GM20000 (cell line): Measurements from ENCODE around the gene CCDC50.

Experiments used
- DNase-seq: peaks from one replicate; pipeline ENCODE4 v3.0.0; 2012; ENCODE audit warnings: low spot score
- TF ChIP-seq, protein P1 (sequence below): IDR thresholded peaks from 2 replicates; pipeline ENCODE4 v1.5.1; 2012; ENCODE audit warnings: mild to moderate bottlenecking, control low read depth; ENCODE audit errors: extremely low read depth, missing control alignments

CCDC50 gene

DNA sequence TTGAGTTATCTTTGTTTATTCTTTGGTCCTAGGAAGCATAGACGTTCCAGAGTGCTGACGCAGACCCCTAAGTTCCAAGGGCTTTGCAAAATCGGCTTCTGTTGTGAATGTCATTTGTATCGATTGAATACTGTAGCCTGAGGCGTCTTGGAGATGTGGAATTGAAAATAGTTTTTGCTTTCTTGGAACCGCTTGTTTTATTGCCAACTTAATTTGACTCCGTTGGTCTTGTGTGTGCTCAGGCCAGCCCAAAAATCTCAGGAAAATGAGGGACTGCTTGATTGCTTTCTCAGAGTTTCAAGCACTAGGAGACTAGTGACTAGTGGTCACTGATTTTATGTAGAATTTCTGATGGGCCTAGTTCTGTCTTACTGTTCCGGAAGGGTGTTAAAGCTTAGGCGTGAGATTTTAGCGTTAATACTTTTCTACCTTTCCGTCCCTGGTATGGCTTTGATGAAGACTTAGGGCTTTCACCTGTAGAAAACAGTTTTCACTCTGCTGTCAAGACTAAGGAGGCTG, 1.4 kb downstream of the CCDC50 start:
- TF ChIP-seq, protein P1, sequence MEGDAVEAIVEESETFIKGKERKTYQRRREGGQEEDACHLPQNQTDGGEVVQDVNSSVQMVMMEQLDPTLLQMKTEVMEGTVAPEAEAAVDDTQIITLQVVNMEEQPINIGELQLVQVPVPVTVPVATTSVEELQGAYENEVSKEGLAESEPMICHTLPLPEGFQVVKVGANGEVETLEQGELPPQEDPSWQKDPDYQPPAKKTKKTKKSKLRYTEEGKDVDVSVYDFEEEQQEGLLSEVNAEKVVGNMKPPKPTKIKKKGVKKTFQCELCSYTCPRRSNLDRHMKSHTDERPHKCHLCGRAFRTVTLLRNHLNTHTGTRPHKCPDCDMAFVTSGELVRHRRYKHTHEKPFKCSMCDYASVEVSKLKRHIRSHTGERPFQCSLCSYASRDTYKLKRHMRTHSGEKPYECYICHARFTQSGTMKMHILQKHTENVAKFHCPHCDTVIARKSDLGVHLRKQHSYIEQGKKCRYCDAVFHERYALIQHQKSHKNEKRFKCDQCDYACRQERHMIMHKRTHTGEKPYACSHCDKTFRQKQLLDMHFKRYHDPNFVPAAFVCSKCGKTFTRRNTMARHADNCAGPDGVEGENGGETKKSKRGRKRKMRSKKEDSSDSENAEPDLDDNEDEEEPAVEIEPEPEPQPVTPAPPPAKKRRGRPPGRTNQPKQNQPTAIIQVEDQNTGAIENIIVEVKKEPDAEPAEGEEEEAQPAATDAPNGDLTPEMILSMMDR = no peak
- no peak for DNase-seq

DNA sequence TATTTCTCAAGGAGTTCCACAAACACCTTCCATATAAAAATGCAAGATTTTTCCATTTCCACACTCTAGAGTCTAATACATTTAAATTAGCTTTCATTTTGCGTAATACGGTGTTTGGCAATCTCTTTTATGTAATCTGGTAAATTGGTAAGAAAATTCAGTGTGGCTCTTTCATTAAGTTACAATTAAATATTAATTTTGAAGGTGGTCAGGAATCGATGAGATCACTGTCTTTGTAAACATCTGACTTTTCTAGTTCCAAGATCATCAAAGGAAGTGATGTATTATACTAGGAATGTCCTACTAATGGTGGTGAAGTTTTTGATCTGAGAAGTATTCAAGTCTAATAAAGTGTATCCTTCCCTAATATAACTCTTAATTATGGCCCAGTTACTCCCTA, 2.2 kb downstream of the CCDC50 start:
- no peak for DNase-seq
- TF ChIP-seq, protein P1 = no peak

DNA sequence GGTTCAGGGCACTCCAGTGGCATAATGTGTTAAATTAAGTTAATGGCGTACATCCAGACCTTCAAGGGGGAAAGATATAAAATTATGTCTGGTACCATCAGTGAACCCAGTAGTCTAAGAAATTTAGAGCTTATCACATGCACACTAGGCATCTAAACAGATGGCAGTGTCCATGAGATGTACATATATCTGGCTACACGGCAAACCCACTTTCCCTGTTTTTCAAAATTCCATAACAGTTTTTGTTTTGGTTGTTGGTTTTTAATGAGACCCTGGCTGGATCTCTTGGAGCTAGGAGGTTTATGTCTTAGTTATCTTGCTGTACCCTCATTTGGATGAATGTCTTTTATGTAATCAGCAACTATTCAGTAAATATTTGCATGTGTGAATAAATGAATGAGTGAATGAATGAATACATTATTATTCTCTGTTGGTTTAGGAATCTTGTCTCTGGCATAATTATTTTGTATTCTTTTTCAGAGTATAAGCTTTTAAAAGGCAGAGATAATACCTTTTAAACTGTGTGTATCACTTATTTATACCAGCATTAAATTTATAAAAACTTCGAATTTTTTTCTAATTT, 4.2 kb downstream of the CCDC50 start:
- TF ChIP-seq, protein P1 = no peak
- no peak for DNase-seq

DNA sequence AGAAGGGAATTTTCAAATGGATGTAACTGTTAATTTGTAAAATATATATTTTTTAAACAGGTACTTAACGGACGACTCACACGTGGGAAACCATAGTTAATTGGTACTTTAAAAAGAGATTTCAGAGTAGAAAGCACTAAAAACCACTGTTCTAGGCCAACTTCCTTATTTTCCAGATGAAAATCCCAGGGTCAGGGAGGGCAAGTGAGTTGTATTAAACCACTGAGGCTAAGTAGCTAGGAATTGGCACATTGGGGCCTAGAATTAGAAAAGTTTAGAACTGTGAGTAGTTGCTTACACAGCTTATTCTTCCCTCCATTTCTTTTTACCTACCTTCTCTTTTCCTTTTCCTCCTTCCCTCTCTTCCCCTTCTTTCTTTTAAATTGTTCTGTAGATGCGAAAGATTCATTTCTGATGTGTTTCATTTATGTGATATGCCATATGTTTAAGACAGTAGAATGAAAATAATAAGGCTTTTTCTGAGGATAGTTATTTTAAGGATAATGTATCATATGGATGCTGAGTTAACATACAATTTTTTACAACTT, 5.2 kb downstream of the CCDC50 start:
- TF ChIP-seq, protein P1 = no peak
- no peak for DNase-seq

DNA sequence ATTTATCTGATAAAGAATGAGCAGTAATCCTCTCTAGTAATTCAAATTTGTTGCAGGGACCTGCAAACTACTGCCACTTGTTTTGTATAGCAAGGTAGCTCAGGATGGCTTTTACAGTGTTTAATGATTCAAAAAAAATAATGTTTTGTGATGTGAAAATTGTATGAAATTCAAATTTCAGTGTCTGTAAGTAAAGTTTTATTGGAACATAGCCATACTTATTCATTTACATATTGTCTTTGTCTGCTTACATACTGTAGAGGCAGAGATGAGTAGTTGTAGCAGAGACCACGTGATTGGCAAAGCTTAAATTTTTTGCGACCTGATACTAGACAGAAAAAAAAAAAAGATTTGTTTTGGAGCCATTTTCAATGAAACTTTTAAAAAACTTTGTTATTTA, 7.6 kb downstream of the CCDC50 start:
- DNase-seq = no peak
- TF ChIP-seq, protein P1 = no peak

DNA sequence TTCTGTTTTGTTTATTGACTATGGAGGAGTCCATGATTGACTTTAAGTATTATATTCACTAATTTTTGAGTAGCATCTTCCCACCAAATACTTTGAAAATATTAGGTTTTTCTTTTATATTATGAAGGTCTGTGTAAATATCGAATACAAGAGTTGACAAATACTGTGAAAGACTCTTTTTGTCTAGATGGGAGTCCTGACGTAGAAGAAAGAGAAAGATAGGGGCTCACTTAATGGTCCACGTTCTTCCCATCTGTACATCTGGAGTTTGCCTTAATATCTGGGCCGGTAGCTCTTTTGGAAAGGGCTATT, 8.9 kb downstream of the CCDC50 start:
- no peak for DNase-seq
- TF ChIP-seq, protein P1 = no peak

DNA sequence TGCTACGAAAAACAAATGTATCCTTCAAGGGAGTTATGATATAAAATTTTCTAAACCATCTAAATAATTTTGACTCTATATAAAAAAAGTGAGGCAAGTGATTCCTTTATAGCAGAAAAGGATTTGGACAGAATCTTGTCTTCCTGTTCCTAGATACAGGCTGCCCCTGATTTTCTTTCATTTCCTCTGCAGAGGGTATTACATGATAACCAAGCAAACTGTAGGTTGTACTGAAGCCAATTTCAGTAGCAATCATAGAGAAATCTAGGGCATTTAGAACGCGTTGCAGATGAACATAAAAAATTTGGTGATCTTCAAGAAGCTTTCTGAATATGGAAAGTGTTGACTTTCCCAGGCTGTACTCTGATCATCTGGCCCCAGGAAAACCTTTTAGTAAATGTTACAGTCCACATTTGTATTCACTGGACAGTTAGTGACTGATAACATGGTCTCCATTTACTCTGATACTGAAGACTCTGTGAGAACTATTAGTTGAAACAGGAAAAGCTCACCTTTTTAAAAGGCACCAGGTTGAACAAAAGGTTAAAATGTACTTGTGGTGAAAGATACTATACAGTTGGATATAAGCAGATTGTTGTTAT, 10.2 kb downstream of the CCDC50 start:
- TF ChIP-seq, protein P1 = no peak
- no peak for DNase-seq
